NK-92 (cell line): Measurements from ENCODE around the gene HDHD5.

Source experiments
- DNase-seq: peaks from one replicate; lab custom pipeline; 2025; ENCODE audit not compliant: unreplicated experiment; lab: John Stamatoyannopoulos, UW

Gene HDHD5

GRCh38 chr22:17158568-17159503 is at the start of gene HDHD5:
HDHD5 (minus strand) TSS chr22:17159277; CDS start chr22:17159251, 26 bp downstream.
- DNase-seq = peak; percentile 36

GRCh38 chr22:17205432-17205831 is 46.4 kb upstream of the HDHD5 start:
- DNase-seq = no peak

- DNase-seq = no peak
Observed at GRCh38 chr22:17201285-17201945, 42.3 kb upstream of the HDHD5 start.

GRCh38 chr22:17199003-17199731 is 40.1 kb upstream of the HDHD5 start:
- DNase-seq = no peak

- DNase-seq = no peak
Observed at GRCh38 chr22:17198170-17199002, 39.3 kb upstream of the HDHD5 start.

GRCh38 chr22:17194213-17194612 is 35.1 kb upstream of the HDHD5 start:
- DNase-seq = no peak

GRCh38 chr22:17192186-17192585 is 33.1 kb upstream of the HDHD5 start:
- no peak for DNase-seq

GRCh38 chr22:17191163-17191784 is 32.2 kb upstream of the HDHD5 start:
- no peak for DNase-seq

GRCh38 chr22:17190702-17191101 is 31.6 kb upstream of the HDHD5 start:
- DNase-seq = no peak

GRCh38 chr22:17176715-17177114 is 17.6 kb upstream of the HDHD5 start:
- no peak for DNase-seq

- no peak for DNase-seq
Observed at GRCh38 chr22:17172029-17172833, 13.2 kb upstream of the HDHD5 start.

GRCh38 chr22:17171153-17172028 is 12.3 kb upstream of the HDHD5 start:
- DNase-seq = no peak

- no peak for DNase-seq
Observed at GRCh38 chr22:17167486-17167885, 8.4 kb upstream of the HDHD5 start.

GRCh38 chr22:17164392-17165024 is 5.4 kb upstream of the HDHD5 start:
- DNase-seq = no peak

GRCh38 chr22:17162731-17163130 is 3.7 kb upstream of the HDHD5 start:
- no peak for DNase-seq

GRCh38 chr22:17161991-17162390 is 2.9 kb upstream of the HDHD5 start:
- DNase-seq = no peak

GRCh38 chr22:17159504-17159951 is 451 bp upstream of the HDHD5 start:
- no peak for DNase-seq

GRCh38 chr22:17158176-17158567 is 905 bp downstream of the HDHD5 start:
- no peak for DNase-seq
